Measurements from ENCODE around the gene VILL. TPM values are rescaled to one million over a fixed set of nuclear protein-coding genes. Genes with fewer than 3 reads are reported as not detected.

Gene VILL
- total RNA-seq, 6 donors from 2014 or later, result 5.6 to 41.9 (median 19.0) TPM

DNA sequence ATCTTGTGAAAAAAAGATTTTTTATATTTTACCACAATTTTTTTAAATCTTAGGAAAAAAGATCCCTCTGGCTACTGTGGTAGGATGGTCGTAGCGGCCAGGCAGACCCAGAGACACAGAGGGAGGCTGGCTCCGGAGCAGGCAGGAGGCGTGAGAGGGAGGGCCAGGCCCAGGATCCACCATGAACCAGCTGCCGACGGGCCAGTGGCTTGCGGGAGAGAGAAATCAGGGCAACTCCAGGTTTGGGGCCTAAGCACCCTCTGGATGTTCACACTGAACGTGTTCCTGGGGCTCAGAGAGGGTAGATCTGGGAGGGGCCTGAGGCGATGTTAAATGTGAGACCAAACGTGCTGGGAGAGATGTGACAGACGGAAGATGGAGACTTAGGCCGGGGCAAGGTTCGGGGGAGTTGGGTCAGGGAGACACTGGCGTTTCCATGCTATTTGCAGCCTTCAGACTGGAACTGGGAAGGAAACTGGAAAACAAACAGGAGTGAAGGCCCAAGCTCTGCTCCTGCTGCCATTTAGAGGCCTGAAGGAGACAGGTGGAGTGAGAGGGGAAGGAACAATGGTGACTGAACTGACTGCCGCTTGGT, 1.6 kb upstream of the VILL start:
- TF ChIP-seq POLR2AphosphoS5 (IDR thresholded peaks at IDR 0.05), result no peak
- no peak for TF ChIP-seq POLR2A (IDR thresholded peaks at IDR 0.05)
- TF ChIP-seq, protein P1, sequence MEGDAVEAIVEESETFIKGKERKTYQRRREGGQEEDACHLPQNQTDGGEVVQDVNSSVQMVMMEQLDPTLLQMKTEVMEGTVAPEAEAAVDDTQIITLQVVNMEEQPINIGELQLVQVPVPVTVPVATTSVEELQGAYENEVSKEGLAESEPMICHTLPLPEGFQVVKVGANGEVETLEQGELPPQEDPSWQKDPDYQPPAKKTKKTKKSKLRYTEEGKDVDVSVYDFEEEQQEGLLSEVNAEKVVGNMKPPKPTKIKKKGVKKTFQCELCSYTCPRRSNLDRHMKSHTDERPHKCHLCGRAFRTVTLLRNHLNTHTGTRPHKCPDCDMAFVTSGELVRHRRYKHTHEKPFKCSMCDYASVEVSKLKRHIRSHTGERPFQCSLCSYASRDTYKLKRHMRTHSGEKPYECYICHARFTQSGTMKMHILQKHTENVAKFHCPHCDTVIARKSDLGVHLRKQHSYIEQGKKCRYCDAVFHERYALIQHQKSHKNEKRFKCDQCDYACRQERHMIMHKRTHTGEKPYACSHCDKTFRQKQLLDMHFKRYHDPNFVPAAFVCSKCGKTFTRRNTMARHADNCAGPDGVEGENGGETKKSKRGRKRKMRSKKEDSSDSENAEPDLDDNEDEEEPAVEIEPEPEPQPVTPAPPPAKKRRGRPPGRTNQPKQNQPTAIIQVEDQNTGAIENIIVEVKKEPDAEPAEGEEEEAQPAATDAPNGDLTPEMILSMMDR (IDR thresholded peaks at IDR 0.05), result no peak
- TF ChIP-seq EP300 (IDR thresholded peaks at IDR 0.05), result no peak
- Histone ChIP-seq H3K36me3 (peaks cover 0 to 6% (median 0%) of the 10 kb centered on the region in 4 donors), H3K27ac (peak overlapping the region in 1 of 4 donors; percentile 83), H3K27me3 (no peaks in the 10 kb centered on the region), H3K9me3 (no peaks in the 10 kb centered on the region), H3K4me3 (no peak overlapping the region), H3K4me1 (peaks cover 18 to 49% (median 33%) of the 10 kb centered on the region in 4 donors)
- WGBS, 2 donors, result 90 to 92% methylated on average over 15 of the region's 15 CpGs
- ATAC-seq (ENCODE audit: low FRiP score in 2 of 2) (no peak), DNase-seq (no peak)

GRCh38 chr3:37989821-37990480, 635 bp upstream of the VILL start:
- 97 to 100% methylated on average over 2 to 7 of the region's 7 CpGs for WGBS, 2 donors
- TF ChIP-seq POLR2A (IDR thresholded peaks at IDR 0.05), result no peak
- DNase-seq, result no peak

GRCh38 chr3:37991109-37991508, 523 bp downstream of the VILL start:
- no peak for DNase-seq
- no peaks in the 10 kb centered on the region for H3K27me3 ChIP-seq
- H3K9me3 ChIP-seq, result no peaks in the 10 kb centered on the region
- no peak for ATAC-seq (ENCODE audit: low FRiP score in 2 of 2)
- no peaks in the 10 kb centered on the region for H3K36me3 ChIP-seq
- peak overlapping the region in 3 of 4 donors; percentile 14 to 36 (median 15) for H3K4me3 ChIP-seq
- 33 to 48% methylated on average over 5 to 6 of the region's 6 CpGs for WGBS, 2 donors
- H3K27ac ChIP-seq, result peak overlapping the region in 2 of 4 donors; percentile 66 to 83
- no peak for TF ChIP-seq POLR2A (IDR thresholded peaks at IDR 0.05)
- no peak for TF ChIP-seq EP300 (IDR thresholded peaks at IDR 0.05)
- TF ChIP-seq, protein P1 (IDR thresholded peaks at IDR 0.05), result no peak
- TF ChIP-seq POLR2AphosphoS5 (IDR thresholded peaks at IDR 0.05), result no peak
- peaks cover 19 to 47% (median 34%) of the 10 kb centered on the region in 4 donors for H3K4me1 ChIP-seq

More at GRCh38 chr3:37989821-37990480, 635 bp upstream of the VILL start:
- Histone ChIP-seq H3K27ac (peak overlapping the region in 2 of 4 donors; percentile 66 to 83), H3K36me3 (peaks cover 0 to under 1% (median 0%) of the 10 kb centered on the region in 4 donors), H3K9me3 (no peaks in the 10 kb centered on the region), H3K27me3 (no peaks in the 10 kb centered on the region), H3K4me1 (peaks cover 20 to 52% (median 39%) of the 10 kb centered on the region in 4 donors), H3K4me3 (no peak overlapping the region)
- ATAC-seq (ENCODE audit: low FRiP score in 2 of 2), result no peak

GRCh38 chr3:37991823-37992222, 1.2 kb downstream of the VILL start:
- peaks cover 19 to 40% (median 30%) of the 10 kb centered on the region in 4 donors for H3K4me1 ChIP-seq
- no peaks in the 10 kb centered on the region for H3K9me3 ChIP-seq
- TF ChIP-seq EP300 (IDR thresholded peaks at IDR 0.05), result no peak
- no peak for TF ChIP-seq POLR2A (IDR thresholded peaks at IDR 0.05)
- TF ChIP-seq, protein P1 (IDR thresholded peaks at IDR 0.05), result no peak
- no peak for TF ChIP-seq POLR2AphosphoS5 (IDR thresholded peaks at IDR 0.05)
- peak in 1 of 2 donors; percentile 19 for DNase-seq
- H3K27ac ChIP-seq, result peak overlapping the region in 3 of 4 donors; percentile 32 to 83 (median 66)
- no peaks in the 10 kb centered on the region for H3K27me3 ChIP-seq
- no peaks in the 10 kb centered on the region for H3K36me3 ChIP-seq
- H3K4me3 ChIP-seq, result peak overlapping the region in 1 of 4 donors; percentile 36
- no peak for ATAC-seq (ENCODE audit: low FRiP score in 2 of 2)
- WGBS, 2 donors, result 86 to 87% methylated on average over 7 of the region's 7 CpGs

DNA sequence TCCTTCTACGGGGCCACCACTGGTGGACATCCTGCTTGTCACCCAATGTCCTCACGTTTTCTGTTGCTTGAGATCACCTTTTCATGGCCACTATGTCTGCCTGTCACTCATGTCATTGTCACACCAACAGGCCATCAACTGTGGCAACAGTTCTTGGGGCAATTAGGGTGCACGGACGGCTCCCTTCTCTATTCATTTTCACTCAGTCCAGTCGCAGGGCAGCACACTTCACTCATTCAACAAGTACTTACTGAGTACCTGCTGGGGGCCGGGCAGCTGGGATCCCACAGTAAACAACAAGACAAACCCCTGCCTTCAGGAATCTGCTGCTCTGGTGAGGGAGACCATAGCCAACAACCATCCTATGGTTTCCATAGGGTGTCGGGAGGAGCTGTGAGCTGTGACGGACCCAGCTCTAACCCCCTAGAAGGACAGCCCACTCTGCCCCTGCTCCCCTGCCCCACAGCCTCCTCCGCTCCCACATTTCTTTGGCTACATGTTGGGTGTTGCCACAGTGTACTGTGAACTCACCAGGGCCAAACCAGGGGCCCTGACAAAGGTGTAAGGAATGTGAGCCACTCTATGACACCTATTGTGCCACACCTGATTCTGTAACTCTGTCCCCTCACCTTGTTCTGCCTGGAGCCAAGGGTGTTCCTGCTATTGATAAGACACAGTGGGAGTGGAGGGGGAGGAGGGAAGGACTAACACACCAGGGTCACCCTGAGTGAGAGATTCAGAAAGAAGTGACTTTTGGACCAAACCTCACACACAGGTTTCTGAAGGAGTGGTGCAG, 1.9 kb downstream of the VILL start:
- H3K36me3 ChIP-seq, result no peaks in the 10 kb centered on the region
- DNase-seq (peak in 1 of 2 donors; percentile 66), ATAC-seq (ENCODE audit: low FRiP score in 2 of 2) (peak in 1 of 2 donors; percentile 61)
- no peaks in the 10 kb centered on the region for H3K9me3 ChIP-seq
- peaks cover 18 to 41% (median 33%) of the 10 kb centered on the region in 4 donors for H3K4me1 ChIP-seq
- H3K4me3 ChIP-seq, result no peak overlapping the region
- WGBS, 2 donors, result 84 to 91% methylated on average over 5 to 9 of the region's 9 CpGs
- H3K27ac ChIP-seq, result peak overlapping the region in 3 of 4 donors; percentile 66 to 83 (median 83)
- no peaks in the 10 kb centered on the region for H3K27me3 ChIP-seq
- TF ChIP-seq POLR2A (IDR thresholded peaks at IDR 0.05), result peak in 1 of 4 donors; percentile 34
- TF ChIP-seq, protein P1 (IDR thresholded peaks at IDR 0.05), result no peak
- TF ChIP-seq EP300 (IDR thresholded peaks at IDR 0.05), result no peak
- no peak for TF ChIP-seq POLR2AphosphoS5 (IDR thresholded peaks at IDR 0.05)

Data from upper lobe of left lung (tissue), 6 donors.